Body of pancreas (tissue), 4 donors: ENCODE measurements around the gene ZNF581. TPM values are rescaled to one million over a fixed set of nuclear protein-coding genes. Genes with fewer than 3 reads are reported as not detected.

Experiments
- ATAC-seq: fragments of 150-250 bp; one replicate; pipeline ENCODE4 v1.9.1; 2016
- DNase-seq, 4 donors: peaks; one replicate each; pipeline ENCODE4 v3.0.0-alpha.2; 2019
- H3K27ac ChIP-seq, 4 donors: fragments of 200-600 bp; sonication (generic); 1 replicate in 3 of 4; 2 replicates in 1 of 4; pipeline versions ENCODE4 v1.5.1 to v1.6.1; 2016 to 2019; ENCODE audit warnings: mild to moderate bottlenecking in 1 of 4, mixed read lengths in 1 of 4, moderate library complexity in 1 of 4
- H3K27me3 ChIP-seq, 2 donors: fragments of 200-600 bp; sonication (generic); one replicate each; pipeline ENCODE4 v1.6.0; 2016; ENCODE audit warnings: mild to moderate bottlenecking in 1 of 2
- H3K36me3 ChIP-seq, 2 donors: fragments of 200-600 bp; sonication (generic); replicated peaks in 1 of 2; 2 replicates each; pipeline ENCODE4 v1.5.1; 2016; ENCODE audit warnings: low read depth in 2 of 2; ENCODE audit not compliant: insufficient read depth in 1 of 2
- H3K4me1 ChIP-seq: fragments of 200-600 bp; sonication (generic); one replicate; pipeline ENCODE4 v1.6.0; 2016
- H3K4me3 ChIP-seq, 2 donors: fragments of 200-600 bp; sonication (generic); 1 replicate in 1 of 2; 2 replicates in 1 of 2; pipeline ENCODE4 v1.5.1; 2016 to 2019
- H3K9me3 ChIP-seq, 3 donors: fragments of 200-600 bp; sonication (generic); 1 replicate in 2 of 3; 2 replicates in 1 of 3; pipeline ENCODE4 v1.5.1; 2016
- CTCF ChIP-seq, 7 experiments: fragments of 450-650 bp in 4 of 7; fragments of 200-600 bp in 3 of 7; sonication (generic) in 3 of 7; IDR thresholded peaks; one replicate each; pipeline ENCODE4 v1.5.1; 2016 to 2019; ENCODE audit warnings: antibody characterized with exemption in 7 of 7
- POLR2A ChIP-seq, 3 donors: fragments of 450-650 bp; IDR thresholded peaks; one replicate each; pipeline ENCODE4 v1.6.1; 2016; ENCODE audit warnings: antibody characterized with exemption in 3 of 3, mild to moderate bottlenecking in 2 of 3
- WGBS, 2 donors: methylation state at CpG; one replicate each; pipeline ENCODE4 v1.1.5; 2017; 5-methylcytosine and 5-hydroxymethylcytosine counted together
- intact Hi-C: fragments of 100-400 bp; cut with DNase I; formaldehyde crosslinking; loops from one replicate; pipeline ENCODE4 v1.15.1; 2023
- total RNA-seq, 2 donors: library from RNA; depleted of rRNA; stranded (reverse); fragments of >200 nt; gene quantifications; one replicate each; pipeline ENCODE4 v1.1.0, GENCODE V29; 2016

ZNF581 gene
- total RNA-seq, 2 donors from 2014 or later = 16.8 to 20.2 TPM

GRCh38 chr19:55613396-55613795 lies 30.1 kb upstream of the ZNF581 start:
- no peak for ATAC-seq
- Histone ChIP-seq H3K9me3 (no peaks in the 10 kb centered on the region), H3K36me3 (peaks cover 0 to 2% of the 10 kb centered on the region in 2 donors), H3K4me1 (peaks cover 10% of the 10 kb centered on the region), H3K27ac (no peak overlapping the region), H3K4me3 (no peak overlapping the region), H3K27me3 (no peaks in the 10 kb centered on the region)
- intact Hi-C loops = loop anchor here (5.0 to 10.0 kb wide), 2 partner anchors 96 to 489 kb away; no protein-coding TSS in a partner anchor
- WGBS, 2 donors = 92 to 93% methylated on average over 25 to 27 of the region's 27 CpGs
- no peak for DNase-seq
- TF ChIP-seq CTCF (IDR thresholded peaks at IDR 0.05) (no peak), POLR2A (IDR thresholded peaks at IDR 0.05) (no peak)

GRCh38 chr19:55613930-55614710 lies 29.3 kb upstream of the ZNF581 start:
- H3K4me1 ChIP-seq = peaks cover 10% of the 10 kb centered on the region
- ATAC-seq = no peak
- no peak overlapping the region for H3K4me3 ChIP-seq
- H3K27me3 ChIP-seq = no peaks in the 10 kb centered on the region
- no peaks in the 10 kb centered on the region for H3K9me3 ChIP-seq
- H3K27ac ChIP-seq = no peak overlapping the region
- TF ChIP-seq POLR2A (IDR thresholded peaks at IDR 0.05) = no peak
- TF ChIP-seq CTCF (IDR thresholded peaks at IDR 0.05) = no peak
- DNase-seq = no peak
- peaks cover 0 to 2% of the 10 kb centered on the region in 2 donors for H3K36me3 ChIP-seq
- 93 to 96% methylated on average over 43 to 70 of the region's 75 CpGs for WGBS, 2 donors
- intact Hi-C loops = loop anchor here (5.0 to 10.0 kb wide), 2 partner anchors 97 to 489 kb away; no protein-coding TSS in a partner anchor

- peaks cover 0 to 2% of the 10 kb centered on the region in 2 donors for H3K36me3 ChIP-seq
- 92 to 94% methylated on average over 20 to 44 of the region's 98 CpGs for WGBS, 2 donors
- peaks cover 10% of the 10 kb centered on the region for H3K4me1 ChIP-seq
- DNase-seq (no peak), ATAC-seq (no peak)
- intact Hi-C loops = loop anchor here (5.0 to 10.0 kb wide), 2 partner anchors 98 to 490 kb away; no protein-coding TSS in a partner anchor
- H3K27me3 ChIP-seq = no peaks in the 10 kb centered on the region
- TF ChIP-seq CTCF (IDR thresholded peaks at IDR 0.05) (no peak), POLR2A (IDR thresholded peaks at IDR 0.05) (no peak)
- no peaks in the 10 kb centered on the region for H3K9me3 ChIP-seq
- H3K27ac ChIP-seq = no peak overlapping the region
- no peak overlapping the region for H3K4me3 ChIP-seq
Measured at GRCh38 chr19:55614711-55615542, 28.5 kb upstream of the ZNF581 start.

- peaks cover 0 to 3% of the 10 kb centered on the region in 2 donors for H3K36me3 ChIP-seq
- peaks cover 10% of the 10 kb centered on the region for H3K4me1 ChIP-seq
- no peak for ATAC-seq
- no peaks in the 10 kb centered on the region for H3K27me3 ChIP-seq
- H3K9me3 ChIP-seq = no peaks in the 10 kb centered on the region
- WGBS, 2 donors = 96 to 98% methylated on average over 31 to 80 of the region's 88 CpGs
- H3K4me3 ChIP-seq = no peak overlapping the region
- DNase-seq = no peak
- H3K27ac ChIP-seq = no peak overlapping the region
- intact Hi-C loops = loop anchor here (10.0 kb wide), 1 partner anchor 491 kb away; no protein-coding TSS in a partner anchor
- no peak for TF ChIP-seq CTCF (IDR thresholded peaks at IDR 0.05)
- TF ChIP-seq POLR2A (IDR thresholded peaks at IDR 0.05) = no peak
Measured at GRCh38 chr19:55615543-55616394, 27.7 kb upstream of the ZNF581 start.
